T follicular helper cell (primary cell): ENCODE results near the gene CLINT1.
"Not testable (repeated sequence)": the region's sequence is repeated elsewhere in the genome, so short reads cannot be mapped to it uniquely, and the experiment has no call there.

Experiments used
- DNase-seq: peaks from one replicate; pipeline ENCODE4 v3.0.0-alpha.2; 2020; ENCODE audit warnings: low read depth
- total RNA-seq, 2 experiments: gene quantifications; one replicate each; lab custom pipeline; 2026; lab: John Stamatoyannopoulos, UW

Gene CLINT1
- 136 to 200 reads per million in 2 experiments for total RNA-seq

DNA sequence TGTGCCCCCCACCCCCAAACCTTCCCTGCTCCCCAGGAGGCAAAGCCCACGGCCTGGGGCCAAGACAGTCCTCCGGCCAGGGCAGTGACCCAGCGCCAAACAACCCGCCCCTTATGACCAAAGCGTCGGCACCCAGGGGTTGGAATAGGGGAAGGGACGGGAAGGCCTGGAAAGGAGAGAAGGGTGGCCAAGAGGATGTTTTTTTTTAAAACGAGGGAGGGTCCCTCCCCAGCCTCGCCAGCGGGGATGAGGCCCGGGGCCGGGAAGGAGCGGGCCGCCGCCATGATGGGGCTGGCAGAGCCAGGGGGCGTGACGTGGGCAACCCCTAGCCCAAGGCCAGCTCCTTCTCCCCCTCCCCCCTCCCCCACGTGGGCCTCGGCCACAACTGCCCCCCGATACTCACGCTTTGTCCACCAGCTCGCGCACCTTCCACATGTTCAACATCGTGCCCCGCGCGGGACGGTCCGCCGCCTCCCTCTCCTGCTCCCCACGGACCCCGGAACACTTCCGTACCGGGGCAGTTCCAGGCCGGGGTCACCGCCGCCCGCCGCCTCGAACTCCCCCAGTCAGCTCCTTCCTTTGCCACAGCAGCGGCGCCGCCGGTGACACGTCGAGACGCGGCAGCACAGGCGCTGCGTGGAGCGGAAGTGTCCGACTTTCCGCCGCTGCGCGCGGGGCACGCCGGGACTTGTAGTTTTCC lies at the start of gene CLINT1:
CLINT1 (minus strand) TSS at position 619 of the 700 bp plus-strand sequence; CDS start at position 444, 175 bp downstream.
- peak; percentile 80 for DNase-seq

- DNase-seq, result no peak
Observed at GRCh38 chr5:157908459-157908858, 49.5 kb upstream of the CLINT1 start.

GRCh38 chr5:157907479-157907878 lies 48.5 kb upstream of the CLINT1 start:
- DNase-seq, result no peak

GRCh38 chr5:157903117-157903450 lies 44.1 kb upstream of the CLINT1 start:
- DNase-seq, result no peak

DNA sequence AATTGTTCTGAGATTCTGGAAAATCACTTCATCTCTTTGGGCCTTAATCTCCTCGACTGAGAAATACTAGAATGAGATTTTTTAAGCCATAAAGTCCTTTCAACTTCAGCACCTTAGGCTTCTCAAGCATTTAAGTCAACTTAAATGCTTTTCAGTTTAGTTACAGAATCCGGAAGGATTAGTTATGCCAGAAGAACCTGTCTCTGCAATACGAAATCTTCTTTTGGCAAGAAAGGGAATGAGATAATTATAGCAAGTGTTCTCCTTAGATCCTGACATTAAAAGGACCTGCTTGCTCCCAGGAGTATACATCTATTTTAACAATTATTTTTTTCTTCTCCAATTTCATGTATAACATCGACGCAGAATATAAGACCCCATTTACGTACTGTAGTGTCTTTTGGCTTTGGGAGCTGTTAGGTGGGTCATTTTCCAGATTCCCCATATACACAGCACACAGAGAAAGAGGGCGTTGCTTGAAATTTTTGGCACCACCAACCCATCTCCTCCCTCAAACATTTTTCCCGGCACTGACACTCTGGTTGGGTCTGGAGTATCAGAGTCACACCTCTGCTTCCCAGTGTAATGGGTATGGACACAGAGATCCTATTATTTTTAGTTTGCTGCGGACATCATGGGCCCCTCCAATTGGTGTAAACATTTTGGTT lies 43.6 kb upstream of the CLINT1 start:
- no peak for DNase-seq

DNA sequence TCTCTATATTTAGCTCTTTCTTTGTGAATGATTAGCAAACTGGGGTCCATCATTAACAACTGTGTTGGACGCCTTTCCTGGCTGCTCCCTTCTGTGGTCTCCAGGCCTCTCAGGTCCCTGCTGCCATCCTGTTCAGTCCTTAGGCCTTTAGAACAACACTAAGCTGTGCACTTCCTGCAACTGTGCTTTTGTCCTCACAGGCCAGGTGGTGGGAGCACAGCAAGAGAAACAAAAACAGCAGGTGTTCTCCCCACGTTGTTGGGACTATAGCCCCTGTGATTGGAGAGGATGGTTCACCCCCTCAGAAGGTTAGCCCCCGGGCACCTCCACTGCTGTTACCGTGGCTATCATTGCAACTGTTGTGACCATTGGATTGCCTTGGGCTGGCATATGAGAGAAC lies 41.7 kb upstream of the CLINT1 start:
- no peak for DNase-seq

- no peak for DNase-seq
Observed at GRCh38 chr5:157893611-157894010, 34.7 kb upstream of the CLINT1 start.

GRCh38 chr5:157892974-157893373 lies 34.0 kb upstream of the CLINT1 start:
- DNase-seq, result no peak

- DNase-seq, result no peak
Observed at GRCh38 chr5:157890836-157891597, 32.1 kb upstream of the CLINT1 start.

DNA sequence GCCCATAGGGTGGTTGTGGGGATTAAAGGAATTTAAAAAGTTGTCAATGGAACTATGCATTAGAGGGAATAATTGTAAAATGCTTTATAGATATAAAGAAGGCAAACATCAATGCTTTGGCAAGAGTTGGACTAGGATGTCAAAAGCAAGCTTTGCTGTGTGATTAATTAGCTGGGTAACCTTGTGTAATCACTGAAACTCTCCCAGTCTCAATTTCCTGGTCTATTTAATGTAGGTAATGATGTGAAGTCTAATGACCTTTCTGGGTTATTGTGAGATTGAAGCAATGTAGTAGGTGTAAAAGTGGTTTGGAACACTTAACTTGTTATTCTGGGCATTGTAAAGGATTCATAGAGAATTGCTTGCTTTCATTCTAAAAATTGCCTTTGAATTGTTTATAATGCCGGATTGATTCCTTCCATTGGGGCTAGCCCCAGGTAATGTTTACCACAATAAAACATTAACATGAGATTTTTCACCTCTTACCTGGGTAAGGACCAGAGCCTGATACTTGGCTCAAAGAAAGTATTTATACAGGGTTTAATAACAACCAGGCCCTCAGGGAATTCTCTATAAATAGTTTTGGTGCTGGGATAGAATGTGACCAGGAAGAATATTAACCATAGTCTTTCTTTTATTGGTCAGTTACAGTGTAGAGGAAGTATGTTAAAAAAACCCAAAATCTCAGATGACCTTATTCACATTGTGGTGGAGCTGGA lies 30.0 kb upstream of the CLINT1 start:
- DNase-seq, result no peak

- no peak for DNase-seq
Observed at GRCh38 chr5:157886796-157887380, 27.9 kb upstream of the CLINT1 start.

DNA sequence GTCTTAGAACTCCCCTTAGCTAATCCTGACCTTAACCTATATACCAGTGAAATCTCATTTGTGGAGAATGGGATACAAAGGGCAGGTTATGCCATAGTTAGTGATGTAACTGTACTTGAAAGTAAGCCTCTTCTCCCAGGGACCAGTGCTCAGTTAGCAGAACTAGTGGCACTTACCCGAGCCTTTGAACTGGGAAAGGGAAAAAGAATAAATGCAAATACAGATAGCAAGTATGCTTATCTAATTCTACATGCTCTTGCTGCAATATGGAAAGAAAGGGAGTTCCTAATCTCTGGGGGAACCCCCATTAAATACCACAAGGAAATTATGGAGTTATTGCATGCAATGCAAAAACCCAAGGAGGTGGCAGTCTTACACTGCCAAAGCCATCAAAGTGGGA lies 26.1 kb upstream of the CLINT1 start:
- not testable (repeated sequence) for DNase-seq

DNA sequence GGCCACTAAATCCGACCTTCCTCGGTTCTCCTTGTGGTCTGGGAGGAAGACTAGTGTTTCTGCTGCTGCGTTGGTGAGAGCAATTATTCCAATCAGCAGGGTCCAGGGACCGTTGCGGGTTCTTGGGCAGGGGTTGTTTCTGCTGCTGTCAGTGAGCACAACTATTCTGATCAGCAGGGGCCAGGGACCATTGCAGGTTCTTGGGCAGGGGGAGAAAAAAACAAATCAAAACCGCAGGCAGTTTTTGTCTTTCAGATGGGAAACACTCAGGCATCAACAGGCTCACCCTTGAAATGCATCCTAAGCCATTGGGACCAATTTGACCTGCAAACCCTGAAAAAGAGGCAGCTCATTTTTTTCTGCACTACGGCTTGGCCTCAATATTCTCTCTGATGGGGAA lies 22.6 kb upstream of the CLINT1 start:
- not testable (repeated sequence) for DNase-seq

- DNase-seq, result no peak
Observed at GRCh38 chr5:157877821-157878220, 18.9 kb upstream of the CLINT1 start.

DNA sequence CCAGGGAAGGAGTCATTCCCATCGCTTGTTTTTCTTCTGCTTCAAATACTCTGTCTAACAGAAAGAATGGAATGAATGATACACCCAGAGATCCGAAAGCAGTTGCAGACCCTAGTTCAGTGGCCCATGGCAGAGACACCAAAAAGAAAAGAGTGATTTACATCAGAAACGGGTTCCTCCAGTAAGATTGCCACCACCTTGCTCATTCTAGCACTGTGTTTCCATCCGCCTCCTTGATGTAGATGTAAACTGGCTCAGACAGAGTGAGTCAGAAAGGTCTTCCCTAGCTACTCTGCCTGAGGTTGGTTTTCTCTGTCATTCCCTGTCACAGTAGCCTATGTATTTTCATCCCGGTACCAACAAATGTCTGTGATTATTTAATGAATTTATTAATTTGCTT lies 15.9 kb upstream of the CLINT1 start:
- no peak for DNase-seq

- no peak for DNase-seq
Observed at GRCh38 chr5:157870837-157871834, 12.2 kb upstream of the CLINT1 start.

DNA sequence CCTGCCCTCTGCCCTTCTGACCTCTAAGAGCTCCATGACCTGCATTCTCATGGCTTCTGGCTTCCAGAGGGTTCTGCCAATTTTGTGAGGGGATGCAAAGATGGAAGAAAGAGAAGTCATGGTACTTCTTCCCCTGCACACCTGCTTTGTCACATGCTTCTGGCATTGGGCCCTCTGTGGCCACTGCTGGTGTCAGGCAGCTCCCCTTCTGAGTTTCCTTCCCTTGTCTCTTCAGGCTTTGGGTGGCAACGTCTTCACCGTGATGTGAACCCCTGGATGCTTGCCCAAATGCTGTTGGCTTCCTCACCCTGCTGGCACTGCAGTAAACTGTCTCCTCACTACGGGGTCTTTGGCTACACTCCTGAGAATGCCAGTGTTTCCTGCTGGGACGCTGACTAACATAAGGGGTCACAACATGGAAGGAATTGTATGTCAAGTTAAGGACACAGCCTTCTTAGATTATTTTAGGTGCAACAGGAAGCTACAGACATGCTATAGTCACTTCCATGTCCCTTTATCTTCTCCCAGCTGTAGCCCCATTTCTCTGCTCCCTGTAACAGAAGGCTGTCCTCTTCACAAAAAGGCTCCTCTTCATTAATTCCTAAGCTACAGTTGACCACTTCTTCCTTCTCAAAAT lies 8.9 kb upstream of the CLINT1 start:
- DNase-seq, result no peak

- DNase-seq, result no peak
Observed at GRCh38 chr5:157866536-157866935, 7.6 kb upstream of the CLINT1 start.

- DNase-seq, result no peak
Observed at GRCh38 chr5:157865781-157866180, 6.8 kb upstream of the CLINT1 start.

GRCh38 chr5:157864067-157864466 lies 5.1 kb upstream of the CLINT1 start:
- DNase-seq, result no peak
